ENCODE measurements around the gene C18orf32.

C18orf32 gene

GRCh38 chr18:49467019-49467563 lies 19.9 kb downstream of the C18orf32 start:
- DNase-seq (ENCODE audit: extremely low spot score) = no peak
- TF ChIP-seq SUZ12 (IDR thresholded peaks at IDR 0.05) (no peak), TARDBP (IDR thresholded peaks at IDR 0.05) (no peak), CTBP1 (IDR thresholded peaks at IDR 0.05; ENCODE audit: borderline replicate concordance) (no peak), L3MBTL2 (conservative IDR thresholded peaks at IDR 0.05) (no peak), ELF4 (IDR thresholded peaks at IDR 0.05) (no peak), BHLHE40 (IDR thresholded peaks at IDR 0.05; ENCODE audit: borderline replicate concordance) (no peak), PKNOX1 (IDR thresholded peaks at IDR 0.05) (no peak)
- ChIA-PET POLR2A (interaction anchor here (3.3 kb wide), 1 partner anchor 20 kb away, joined by 10 read pairs; the partner anchor contains the start of gene C18orf32), CTCF (no interaction called here)

GRCh38 chr18:49464718-49465598 lies 22.1 kb downstream of the C18orf32 start:
- ChIA-PET POLR2A (interaction anchor here (1.0 kb wide), 2 partner anchors 13 to 22 kb away, joined by 3 to 6 read pairs; partner anchors contain the start of gene C18orf32), CTCF (interaction anchor here (0.7 kb wide), 2 partner anchors 16 to 22 kb away, joined by 3 read pairs; partner anchors contain the start of gene C18orf32)

GRCh38 chr18:49461602-49461977 lies 25.4 kb downstream of the C18orf32 start:
- ChIA-PET CTCF (no interaction called here), POLR2A (interaction anchor here (1.6 kb wide), 1 partner anchor 25 kb away, joined by 5 read pairs; the partner anchor contains the start of gene C18orf32)
- no peak for TF ChIP-seq L3MBTL2 (conservative IDR thresholded peaks at IDR 0.05)
- TF ChIP-seq SP1 (IDR thresholded peaks at IDR 0.05) = no peak
- TF ChIP-seq ELF4 (IDR thresholded peaks at IDR 0.05) = no peak
- DNase-seq (ENCODE audit: extremely low spot score) = no peak

More at GRCh38 chr18:49464718-49465598, 22.1 kb downstream of the C18orf32 start:
- DNase-seq (ENCODE audit: extremely low spot score) = peak; percentile 16
- no peak for TF ChIP-seq CTBP1 (IDR thresholded peaks at IDR 0.05; ENCODE audit: borderline replicate concordance)
- no peak for TF ChIP-seq HDGF (IDR thresholded peaks at IDR 0.05; ENCODE audit: borderline replicate concordance)
- no peak for TF ChIP-seq BHLHE40 (IDR thresholded peaks at IDR 0.05; ENCODE audit: borderline replicate concordance)
- TF ChIP-seq FOXM1 (IDR thresholded peaks at IDR 0.05; ENCODE audit: borderline replicate concordance) = no peak
- no peak for TF ChIP-seq L3MBTL2 (conservative IDR thresholded peaks at IDR 0.05)
- TF ChIP-seq FOXK2 (IDR thresholded peaks at IDR 0.05) = no peak
- TF ChIP-seq SUZ12 (IDR thresholded peaks at IDR 0.05) = no peak
- no peak for TF ChIP-seq ZNF384 (IDR thresholded peaks at IDR 0.05)
- no peak for TF ChIP-seq ARNT (IDR thresholded peaks at IDR 0.05)
- no peak for TF ChIP-seq SP1 (IDR thresholded peaks at IDR 0.05)
- no peak for TF ChIP-seq NFRKB (IDR thresholded peaks at IDR 0.05)
- TF ChIP-seq FOXA1 (IDR thresholded peaks at IDR 0.05) = no peak
- TF ChIP-seq LEF1 (IDR thresholded peaks at IDR 0.05; ENCODE audit: borderline replicate concordance) = no peak
- no peak for TF ChIP-seq TARDBP (IDR thresholded peaks at IDR 0.05)
- TF ChIP-seq PKNOX1 (IDR thresholded peaks at IDR 0.05) = no peak
- no peak for TF ChIP-seq ELF4 (IDR thresholded peaks at IDR 0.05)

GRCh38 chr18:49460976-49461601 lies 25.9 kb downstream of the C18orf32 start:
- CTCF ChIA-PET = no interaction called here
- POLR2A ChIA-PET = interaction anchor here (1.6 kb wide), 2 partner anchors 10 to 26 kb away, joined by 5 read pairs; partner anchors contain the start of gene C18orf32
- DNase-seq (ENCODE audit: extremely low spot score) = no peak
- no peak for TF ChIP-seq HDGF (IDR thresholded peaks at IDR 0.05; ENCODE audit: borderline replicate concordance)
- TF ChIP-seq FOXA1 (IDR thresholded peaks at IDR 0.05) = no peak
- no peak for TF ChIP-seq FOXM1 (IDR thresholded peaks at IDR 0.05; ENCODE audit: borderline replicate concordance)
- no peak for TF ChIP-seq CTBP1 (IDR thresholded peaks at IDR 0.05; ENCODE audit: borderline replicate concordance)
- TF ChIP-seq TARDBP (IDR thresholded peaks at IDR 0.05) = no peak
- TF ChIP-seq ELF4 (IDR thresholded peaks at IDR 0.05) = no peak
- TF ChIP-seq BHLHE40 (IDR thresholded peaks at IDR 0.05; ENCODE audit: borderline replicate concordance) = no peak
- no peak for TF ChIP-seq LEF1 (IDR thresholded peaks at IDR 0.05; ENCODE audit: borderline replicate concordance)
- TF ChIP-seq L3MBTL2 (conservative IDR thresholded peaks at IDR 0.05) = no peak
- TF ChIP-seq NFRKB (IDR thresholded peaks at IDR 0.05) = no peak

- CTCF ChIA-PET = no interaction called here
- TF ChIP-seq PKNOX1 (IDR thresholded peaks at IDR 0.05) (no peak), ELF4 (IDR thresholded peaks at IDR 0.05) (no peak), FOXM1 (IDR thresholded peaks at IDR 0.05; ENCODE audit: borderline replicate concordance) (no peak), CTBP1 (IDR thresholded peaks at IDR 0.05; ENCODE audit: borderline replicate concordance) (no peak), ARNT (IDR thresholded peaks at IDR 0.05) (no peak), SUZ12 (IDR thresholded peaks at IDR 0.05) (no peak)
- POLR2A ChIA-PET = interaction anchor here (1.6 to 2.3 kb wide), 2 partner anchors 8 to 27 kb away, joined by 5 to 8 read pairs; partner anchors contain the start of gene C18orf32
- no peak for DNase-seq (ENCODE audit: extremely low spot score)
Observed at GRCh38 chr18:49459404-49460171, 27.4 kb downstream of the C18orf32 start.
